NCI-H460 (cell line): ENCODE measurements around the gene PTGS2. TPM values are rescaled to one million over a fixed set of nuclear protein-coding genes. Genes with fewer than 3 reads are reported as not detected.
A peak's percentile ranks its signal among the peaks of the same experiment; 100 is the strongest.
"Not testable (repeated sequence)": the region's sequence is repeated elsewhere in the genome, so short reads cannot be mapped to it uniquely, and the experiment has no call there.

ENCODE experiments used
- DNase-seq: peaks from one replicate; pipeline ENCODE4 v3.0.0-alpha.2; 2016; ENCODE audit warnings: low read depth; ENCODE audit errors: extremely low read depth
- total RNA-seq: library from RNA; depleted of rRNA; stranded (reverse); fragments of >200 nt; shearing (Covaris generic); gene quantifications from 2 replicates; pipeline ENCODE4 v1.2.3, GENCODE V29; 2014

PTGS2 gene
- total RNA-seq, 1 experiment from 2014 or later: 3.7 TPM

- no peak for DNase-seq
These were observed 9.7 kb downstream of the PTGS2 start for GRCh38 chr1:186670297-186671135.

DNA sequence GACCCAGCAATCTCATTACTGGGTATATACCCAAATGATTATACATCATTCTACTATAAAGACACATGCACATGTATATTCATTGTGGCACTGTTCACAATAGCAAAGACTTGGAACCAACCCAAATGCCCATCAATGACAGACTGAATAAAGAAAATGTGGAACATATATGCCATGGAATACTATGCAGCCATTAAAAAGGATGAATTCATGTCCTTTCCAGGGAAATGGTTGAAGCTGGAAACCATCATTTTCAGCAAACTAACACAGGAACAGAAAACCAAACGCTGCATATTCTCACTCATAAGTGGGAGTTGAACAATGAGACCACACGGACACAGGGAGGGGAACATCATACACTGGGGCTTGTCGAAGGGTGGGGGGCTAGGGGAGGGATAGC is 10.4 kb downstream of the PTGS2 start:
- not testable (repeated sequence) for DNase-seq

DNA sequence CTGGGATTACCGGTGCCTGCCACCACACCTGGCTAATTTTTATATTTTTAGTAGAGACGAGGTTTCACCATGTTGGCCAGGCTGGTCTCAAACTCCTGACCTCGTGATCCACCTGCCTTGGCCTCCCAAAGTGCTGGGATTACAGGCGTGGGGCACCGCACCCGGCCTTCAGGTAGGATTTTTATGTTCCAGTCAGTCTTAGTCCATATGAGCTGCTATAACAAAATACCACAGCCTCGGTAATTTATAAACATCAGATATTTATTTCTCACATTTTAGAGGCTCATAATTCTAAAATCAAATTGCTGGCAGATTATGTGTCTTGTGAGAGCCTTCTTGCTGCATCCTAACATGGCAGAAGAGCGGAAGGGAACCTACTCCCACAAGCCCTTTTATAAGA is 16.0 kb downstream of the PTGS2 start:
- not testable (repeated sequence) for DNase-seq

DNA sequence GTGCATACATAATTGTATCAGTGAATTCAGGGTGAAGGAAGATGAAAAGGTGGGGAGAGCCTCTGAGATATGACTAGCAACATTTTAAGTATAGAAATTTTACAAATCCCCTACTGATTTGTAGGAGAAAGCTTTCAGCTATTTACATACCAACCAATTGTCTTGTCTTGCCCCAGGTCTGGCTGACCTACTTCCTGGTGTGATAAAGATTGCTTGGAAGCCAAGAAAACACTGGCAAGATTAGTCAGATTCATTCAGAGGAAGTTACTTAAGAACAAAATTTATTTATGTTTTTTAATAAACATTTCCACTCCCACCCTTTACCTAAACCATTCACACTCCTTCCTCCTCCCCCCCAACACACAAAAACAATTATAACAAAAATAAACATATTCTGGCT is 17.5 kb downstream of the PTGS2 start:
- no peak for DNase-seq

GRCh38 chr1:186659890-186660341 is 20.3 kb downstream of the PTGS2 start:
- DNase-seq: no peak

DNA sequence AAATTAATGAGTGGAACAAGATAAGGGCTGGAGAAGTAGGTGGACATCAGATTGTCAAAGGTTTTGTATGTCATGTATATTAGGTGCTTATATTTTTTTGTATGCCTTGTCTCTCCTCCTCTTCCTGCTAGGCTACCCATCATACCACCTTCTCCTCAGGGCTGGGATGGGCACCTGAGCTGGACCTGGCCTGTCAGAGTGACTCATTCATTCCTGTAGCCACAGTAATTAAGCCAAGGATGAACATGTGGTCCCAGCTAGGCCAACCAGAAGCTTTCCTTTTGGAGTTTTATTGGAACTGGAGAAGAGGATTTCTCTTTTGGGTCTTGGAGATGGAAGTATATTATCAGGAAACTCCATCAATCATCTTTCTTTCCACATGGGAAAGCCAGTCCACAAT is 21.2 kb downstream of the PTGS2 start:
- no peak for DNase-seq

DNA sequence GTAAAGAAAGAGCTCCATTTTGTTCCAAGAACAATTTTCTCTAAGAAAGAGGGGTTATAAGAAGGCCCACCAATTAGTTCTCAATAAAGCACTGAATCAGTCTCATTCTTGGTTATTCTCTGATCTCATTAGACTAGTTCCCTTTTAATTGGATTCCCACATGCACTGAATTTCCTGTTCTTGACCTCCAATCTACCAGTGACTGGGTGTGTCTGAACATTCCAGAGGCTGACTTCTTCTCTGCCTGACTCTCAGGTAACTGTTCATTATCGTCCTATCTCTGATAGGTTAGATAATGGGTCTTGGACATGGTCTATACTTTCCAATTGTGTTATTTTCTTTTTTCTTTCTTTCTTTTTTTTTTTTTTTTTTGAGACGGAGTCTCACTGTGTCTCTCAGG is 22.7 kb downstream of the PTGS2 start:
- no peak for DNase-seq

- no peak for DNase-seq
These were observed 24.3 kb downstream of the PTGS2 start for GRCh38 chr1:186655876-186656275.

DNA sequence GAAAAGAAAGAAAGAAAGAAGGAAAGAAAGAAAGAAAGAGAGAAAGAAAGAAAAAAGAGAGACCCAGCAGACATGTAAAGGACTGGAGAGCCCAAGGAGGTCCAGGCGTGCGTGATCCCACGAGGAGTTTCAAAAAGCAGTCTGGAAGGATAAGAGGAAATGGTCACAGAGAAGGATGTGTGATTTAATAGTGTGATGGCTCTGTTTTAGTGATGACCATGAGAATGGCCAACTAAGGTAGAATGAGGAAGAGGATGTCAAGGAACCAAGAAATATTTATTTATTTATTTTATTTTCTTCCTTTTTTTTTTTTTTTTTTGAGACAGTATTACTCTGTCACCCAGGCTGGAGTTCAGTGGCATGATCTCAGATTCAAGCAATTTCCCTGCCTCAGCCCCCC is 25.5 kb downstream of the PTGS2 start:
- DNase-seq: no peak

DNA sequence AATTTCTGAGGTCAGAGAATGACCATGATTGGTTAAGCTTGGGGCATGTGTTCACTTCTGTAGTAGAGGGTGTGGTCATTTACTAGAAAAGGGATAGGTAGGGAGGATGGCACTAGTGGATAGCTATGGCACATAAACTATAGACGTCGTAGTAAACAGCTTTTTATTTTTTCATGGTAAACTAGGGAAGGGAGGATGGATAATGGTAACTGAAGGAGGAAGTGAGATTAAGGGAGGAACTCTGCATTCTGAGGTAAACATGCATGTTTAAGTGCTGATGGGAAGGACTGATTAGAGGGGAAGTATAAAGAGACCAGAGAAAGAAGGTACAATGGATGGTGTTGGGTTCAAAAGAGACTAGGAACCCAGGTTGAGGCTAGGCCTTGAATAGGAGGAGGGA is 26.9 kb downstream of the PTGS2 start:
- no peak for DNase-seq

DNA sequence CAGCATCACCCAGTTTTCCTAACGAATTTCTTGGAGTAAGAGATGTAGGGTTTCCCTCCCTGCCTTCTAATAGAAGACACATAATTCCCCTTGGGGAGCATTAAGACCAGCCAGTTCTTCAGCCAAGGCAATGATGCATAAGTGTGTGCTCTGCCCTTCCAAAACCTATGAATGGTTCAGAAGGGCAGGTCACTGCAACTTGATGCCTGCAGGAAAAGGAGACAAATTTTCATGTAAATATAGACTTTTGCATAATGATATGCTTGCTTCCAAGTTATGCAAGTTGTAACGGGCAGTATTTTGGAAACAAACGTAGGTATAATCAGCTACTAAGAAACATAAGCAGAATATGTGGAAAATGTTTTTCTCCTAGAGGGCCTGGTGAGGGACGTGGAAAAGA is 31.6 kb downstream of the PTGS2 start:
- DNase-seq: no peak

GRCh38 chr1:186647985-186648384 is 32.2 kb downstream of the PTGS2 start:
- not testable (repeated sequence) for DNase-seq

GRCh38 chr1:186643614-186644013 is 36.6 kb downstream of the PTGS2 start:
- peak; percentile 5 for DNase-seq

DNA sequence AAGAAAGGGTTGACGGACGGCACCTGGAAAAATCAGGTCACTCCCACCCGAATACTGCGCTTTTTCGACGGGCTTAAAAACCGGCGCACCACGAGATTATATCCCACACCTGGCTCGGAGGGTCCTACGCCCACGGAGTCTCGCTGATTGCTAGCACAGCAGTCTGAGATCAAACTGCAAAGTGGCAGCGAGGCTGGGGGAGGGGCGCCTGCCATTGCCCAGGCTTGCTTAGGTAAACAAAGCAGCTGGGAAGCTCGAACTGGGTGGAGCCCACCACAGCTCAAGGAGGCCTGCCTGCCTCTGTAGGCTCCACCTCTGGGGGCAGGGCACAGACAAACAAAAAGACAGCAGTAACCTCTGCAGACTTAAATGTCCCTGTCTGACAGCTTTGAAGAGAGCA is 42.7 kb downstream of the PTGS2 start:
- not testable (repeated sequence) for DNase-seq

DNA sequence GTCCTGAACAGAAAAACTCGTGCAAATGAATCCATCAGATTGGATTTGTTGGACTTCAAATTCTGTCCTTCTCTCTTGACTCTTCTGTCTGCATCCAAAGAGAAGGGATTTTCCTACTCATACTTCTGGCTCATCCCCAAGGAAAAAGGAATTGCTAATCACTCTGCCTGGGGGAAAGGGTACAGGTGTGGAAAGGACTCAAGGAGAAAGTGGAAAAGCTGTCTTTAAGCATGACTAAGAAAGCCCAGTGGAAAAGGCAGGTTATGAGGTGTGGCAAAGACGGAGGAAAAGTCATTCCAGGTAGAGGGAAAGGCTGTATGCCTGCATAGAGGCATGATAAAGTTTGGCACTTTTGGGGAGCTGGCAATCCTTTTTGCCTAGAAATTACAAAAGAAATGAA is 43.4 kb downstream of the PTGS2 start:
- DNase-seq: no peak

GRCh38 chr1:186634511-186634910 is 45.7 kb downstream of the PTGS2 start:
- DNase-seq: no peak

- no peak for DNase-seq
These were observed 47.1 kb downstream of the PTGS2 start for GRCh38 chr1:186633116-186633515.

DNA sequence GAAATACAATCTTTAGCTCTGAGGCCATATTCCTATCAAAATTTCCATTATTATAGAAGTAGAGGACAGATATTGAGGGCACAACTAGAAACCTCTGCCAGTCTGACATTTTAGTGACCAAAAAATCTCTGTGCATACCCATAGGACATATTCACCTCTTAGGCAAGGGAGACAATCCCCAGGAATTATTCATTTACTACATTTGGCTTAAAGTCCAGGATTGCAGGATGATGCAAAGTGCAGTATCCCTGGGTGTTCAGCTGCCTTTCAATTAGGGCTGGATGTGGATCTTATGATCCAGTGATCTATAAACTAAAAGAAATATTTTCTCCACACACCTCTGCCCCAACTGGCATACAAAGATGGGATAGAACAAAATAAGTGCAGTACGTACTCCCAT is 50.9 kb downstream of the PTGS2 start:
- no peak for DNase-seq

- DNase-seq: no peak
These were observed 51.3 kb downstream of the PTGS2 start for GRCh38 chr1:186628910-186629309.

- DNase-seq: no peak
These were observed 53.2 kb downstream of the PTGS2 start for GRCh38 chr1:186627019-186627418.

DNA sequence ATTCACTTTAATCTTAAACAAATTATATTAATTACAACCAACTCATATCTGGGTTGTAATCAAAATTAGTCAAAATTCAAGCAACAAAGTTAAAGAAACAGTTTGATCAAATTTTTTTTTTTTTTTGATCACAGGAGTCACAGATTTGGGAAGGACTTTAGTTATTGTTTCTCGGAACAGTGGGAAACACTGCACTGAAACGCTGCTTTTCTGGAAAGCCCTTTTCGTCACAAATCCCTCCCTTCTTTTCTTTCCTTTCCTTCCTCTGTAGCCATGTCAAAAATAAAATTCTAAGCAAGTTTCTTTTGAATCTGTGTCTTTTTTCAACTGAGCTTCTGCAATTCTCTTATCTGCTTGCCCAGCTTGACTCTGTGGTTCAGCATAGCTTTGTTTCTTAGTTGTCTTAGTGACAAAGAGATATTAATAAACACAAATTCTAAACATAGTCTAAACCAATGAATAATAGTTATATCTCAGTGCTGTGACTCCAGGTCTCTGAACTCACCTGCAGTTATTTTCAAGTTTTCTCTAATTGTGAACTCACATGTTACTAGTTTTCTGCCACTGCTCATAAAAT is 53.8 kb downstream of the PTGS2 start:
- DNase-seq: no peak

GRCh38 chr1:186623551-186623950 is 56.7 kb downstream of the PTGS2 start:
- DNase-seq: no peak
